ENCODE results near the gene CCDC88C. TPM values are rescaled to one million over a fixed set of nuclear protein-coding genes. Genes with fewer than 3 reads are reported as not detected.

The CCDC88C gene
- total and polyA plus RNA-seq, 2 experiments from 2014 or later, result 23.6 to 60.7 TPM

GRCh38 chr14:91364524-91365270, 52.9 kb downstream of the CCDC88C start (continued):
- TF ChIP-seq ZNF462 (CRISPR knock-in tag; IDR thresholded peaks at IDR 0.05) (no peak), CREB1 (CRISPR knock-in tag; IDR thresholded peaks at IDR 0.05; ENCODE audit: low read depth) (no peak), POLR2AphosphoS5 (IDR thresholded peaks at IDR 0.05; ENCODE audit: low read depth) (no peak), REST (IDR thresholded peaks at IDR 0.05; ENCODE audit: unreplicated experiment) (no peak), CTCF (conservative IDR thresholded peaks at IDR 0.05; ENCODE audit: low read depth in 2 of 2) (no peak), STAT1 (IDR thresholded peaks at IDR 0.05; ENCODE audit: unreplicated experiment) (no peak), ZNF331 (CRISPR knock-in tag; IDR thresholded peaks at IDR 0.05; ENCODE audit: low read depth) (no peak), EZH2 (IDR thresholded peaks at IDR 0.05; ENCODE audit: low read depth, unreplicated experiment) (no peak), NANOG (IDR thresholded peaks at IDR 0.05; ENCODE audit: borderline replicate concordance) (no peak)
